ENCODE results near the gene OR4F15.
"Not testable (repeated sequence)": the region's sequence is repeated elsewhere in the genome, so short reads cannot be mapped to it uniquely, and the experiment has no call there.

Gene OR4F15, protein sequence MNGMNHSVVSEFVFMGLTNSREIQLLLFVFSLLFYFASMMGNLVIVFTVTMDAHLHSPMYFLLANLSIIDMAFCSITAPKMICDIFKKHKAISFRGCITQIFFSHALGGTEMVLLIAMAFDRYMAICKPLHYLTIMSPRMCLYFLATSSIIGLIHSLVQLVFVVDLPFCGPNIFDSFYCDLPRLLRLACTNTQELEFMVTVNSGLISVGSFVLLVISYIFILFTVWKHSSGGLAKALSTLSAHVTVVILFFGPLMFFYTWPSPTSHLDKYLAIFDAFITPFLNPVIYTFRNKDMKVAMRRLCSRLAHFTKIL

DNA sequence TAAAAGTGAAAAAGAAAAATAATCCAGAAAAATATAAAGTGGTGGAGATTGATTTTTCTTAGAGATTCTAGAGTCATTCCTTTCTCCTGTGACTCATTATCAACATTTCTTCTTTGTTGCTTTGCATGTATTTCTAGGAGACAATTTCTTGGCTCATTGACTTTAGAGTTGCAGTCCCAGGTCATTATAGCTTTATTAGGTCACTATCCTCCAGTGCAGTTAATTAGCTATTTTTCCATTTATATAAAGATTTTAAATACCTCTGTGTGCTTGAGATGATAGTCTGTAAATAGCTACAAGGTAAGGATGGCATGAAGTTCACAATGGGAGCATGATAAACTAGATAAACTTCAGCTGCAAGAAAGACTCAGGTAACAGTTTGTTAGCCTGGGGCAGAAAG, at the start of gene OR4F15:
Gene OR4F15 (plus strand): TSS at position 301 of the 400 bp plus-strand sequence. CDS start 5,985 bp downstream, outside the sequence.
- DNase-seq (ENCODE audit: low read depth in 2 of 2): no peak

DNA sequence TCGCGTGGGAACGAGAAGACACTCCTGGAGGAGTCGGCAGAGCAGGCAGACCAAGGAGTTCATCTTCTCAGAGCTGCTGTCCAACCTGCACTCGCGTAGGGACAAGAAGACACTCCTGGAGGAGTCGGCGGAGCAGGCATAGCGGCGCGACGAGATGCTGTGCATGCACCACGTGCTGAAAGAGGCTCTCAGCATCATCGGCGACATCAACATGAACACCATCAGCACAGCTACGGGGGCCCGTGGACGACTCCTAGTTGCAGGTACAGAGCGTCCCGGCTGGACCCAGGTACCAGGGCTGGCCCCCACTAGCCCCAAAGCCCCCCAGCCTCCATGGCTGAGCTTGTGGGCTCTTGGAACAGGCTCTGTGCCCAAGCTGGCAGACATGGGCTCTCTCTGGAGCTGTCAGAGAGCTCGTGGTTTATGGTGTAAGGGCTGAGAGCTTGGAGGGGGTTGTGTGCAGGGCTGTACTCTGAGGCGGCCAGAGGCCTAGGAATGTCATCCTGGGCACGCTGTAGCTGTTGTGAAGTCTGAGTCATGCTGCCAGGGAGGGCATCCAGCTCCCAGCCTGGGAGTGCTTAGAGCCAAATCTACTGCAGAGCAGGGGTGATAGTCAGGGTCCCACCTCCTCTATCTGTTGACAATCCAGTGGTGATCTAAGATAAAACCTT, 47.2 kb upstream of the OR4F15 start:
- DNase-seq (ENCODE audit: low read depth in 2 of 2): not testable (repeated sequence)

DNA sequence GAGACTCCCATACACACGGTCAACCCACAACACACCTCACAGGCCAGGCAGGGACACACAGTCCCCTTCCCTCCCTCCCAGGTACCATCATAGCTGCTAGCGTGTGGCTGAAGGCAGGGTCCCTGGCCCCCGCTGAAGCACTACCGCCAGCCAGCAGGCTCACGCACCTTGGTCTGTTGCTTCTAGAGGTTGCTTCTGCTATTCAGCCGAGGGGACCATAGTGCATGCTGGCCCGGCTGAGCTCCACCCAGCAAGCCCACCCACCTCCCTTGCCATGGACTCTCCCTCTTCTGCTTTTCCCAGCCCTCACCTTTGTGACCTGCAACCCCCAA, 46.7 kb upstream of the OR4F15 start:
- not testable (repeated sequence) for DNase-seq (ENCODE audit: low read depth in 2 of 2)

DNA sequence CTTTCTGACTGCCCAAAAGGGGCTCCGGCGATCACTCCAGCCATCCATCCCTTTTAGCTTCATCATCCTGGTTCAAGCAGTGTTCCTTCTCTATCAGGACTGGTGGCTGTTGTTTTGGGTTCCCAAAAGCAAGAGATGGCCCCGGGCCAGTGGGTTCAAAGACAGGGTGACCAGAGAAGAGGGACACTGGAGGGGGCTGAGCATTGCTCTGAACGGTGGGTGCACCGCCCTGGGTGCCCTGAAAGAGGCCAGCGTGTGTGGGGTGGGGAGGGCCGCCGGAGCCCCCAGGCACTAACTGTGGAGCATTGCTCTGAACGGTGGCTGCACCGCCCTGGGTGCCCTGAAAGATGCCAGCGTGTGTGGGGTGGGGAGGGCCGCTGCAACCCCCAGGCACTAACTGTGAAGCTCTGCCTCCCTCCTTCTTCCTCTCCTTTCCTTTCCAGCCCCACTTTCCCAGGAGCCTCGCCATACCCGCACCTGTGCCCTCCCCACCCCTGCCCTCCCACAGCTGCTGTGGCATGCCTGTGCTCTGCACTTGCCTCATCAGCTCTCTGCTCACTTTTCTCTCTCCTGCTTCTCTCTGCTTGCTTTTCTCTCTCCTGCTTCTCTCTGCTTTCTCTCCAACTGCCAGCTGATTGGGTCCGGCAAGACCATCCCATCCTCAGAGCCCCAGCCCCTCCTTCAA, 46.1 kb upstream of the OR4F15 start:
- no peak for DNase-seq (ENCODE audit: low read depth in 2 of 2)

DNA sequence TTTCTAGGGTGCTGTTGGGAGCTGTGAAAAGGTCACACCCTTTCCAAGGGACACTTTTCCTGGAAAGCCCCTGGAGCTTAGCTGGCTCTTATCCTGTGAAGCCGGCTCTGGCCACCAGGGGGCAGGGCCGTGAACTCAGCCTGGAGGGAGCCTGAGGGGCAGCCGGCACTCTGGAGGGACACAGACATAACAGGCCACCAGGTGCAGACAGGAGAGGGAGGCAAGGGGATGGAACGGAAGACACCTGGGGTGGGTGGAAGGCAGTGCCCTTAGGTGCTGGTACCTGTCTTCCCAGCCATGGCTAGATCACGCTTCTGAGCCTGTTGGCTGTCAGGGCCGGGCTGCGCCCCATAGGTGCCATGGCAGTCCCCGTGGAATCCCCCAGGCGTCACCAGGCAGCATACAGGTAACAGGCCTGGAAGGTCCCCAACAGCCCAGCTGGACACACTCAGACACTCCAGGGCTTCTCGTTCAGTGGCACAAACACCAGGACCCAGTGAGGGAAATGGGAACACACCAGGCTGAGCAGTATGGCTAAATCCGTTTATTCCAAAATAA, 44.8 kb upstream of the OR4F15 start:
- DNase-seq (ENCODE audit: low read depth in 2 of 2): not testable (repeated sequence)

DNA sequence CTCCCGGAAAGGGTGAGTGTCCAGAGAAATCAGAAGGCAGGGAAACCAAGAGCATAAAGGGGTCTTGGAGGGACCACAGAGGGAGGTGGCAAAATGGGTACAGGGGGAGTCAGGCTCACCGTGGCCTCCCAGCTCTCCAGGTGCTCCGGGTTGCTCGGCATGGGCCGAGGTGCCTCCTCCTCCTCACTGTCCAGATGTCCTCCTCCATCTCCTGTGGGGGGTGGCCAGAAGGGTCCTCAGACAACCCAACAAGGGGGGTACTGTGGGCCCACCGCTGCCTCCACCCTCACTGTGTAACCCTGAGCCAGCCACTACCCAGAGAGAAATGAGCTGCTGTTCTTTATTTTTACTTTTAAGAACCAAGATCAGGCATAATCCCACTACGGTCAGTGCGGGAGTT, 39.1 kb upstream of the OR4F15 start:
- DNase-seq (ENCODE audit: low read depth in 2 of 2): no peak

DNA sequence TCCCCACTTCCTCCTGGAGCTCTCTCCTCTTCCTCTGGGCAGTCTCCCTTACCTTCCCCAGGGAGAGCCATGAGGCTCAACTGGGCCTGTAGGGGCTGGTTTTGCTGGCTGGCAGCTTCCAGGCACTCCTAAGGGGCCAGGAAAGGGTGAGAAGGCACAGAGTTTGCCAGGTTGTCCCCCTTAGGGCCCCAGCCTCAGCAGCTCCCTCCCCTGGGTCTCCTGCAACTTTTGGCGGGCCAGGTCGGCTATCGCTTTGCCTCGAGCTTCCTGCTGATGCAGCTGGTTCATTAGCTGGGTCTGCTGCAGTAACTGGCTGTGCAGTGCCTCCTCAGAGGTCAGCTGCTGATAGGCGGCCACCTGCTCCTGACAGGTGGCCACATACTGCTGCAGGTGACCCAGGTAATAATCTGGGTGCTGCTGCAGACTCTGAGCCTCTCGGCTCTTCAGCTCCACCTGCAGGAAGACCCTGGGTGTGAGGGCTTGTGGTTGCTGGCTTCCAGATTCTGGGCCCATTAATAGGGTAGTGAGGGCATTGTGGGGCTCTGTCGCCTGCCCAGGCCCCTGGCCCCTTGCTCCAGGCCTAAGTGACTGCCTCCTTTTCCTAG, 38.4 kb upstream of the OR4F15 start:
- DNase-seq (ENCODE audit: low read depth in 2 of 2): no peak

DNA sequence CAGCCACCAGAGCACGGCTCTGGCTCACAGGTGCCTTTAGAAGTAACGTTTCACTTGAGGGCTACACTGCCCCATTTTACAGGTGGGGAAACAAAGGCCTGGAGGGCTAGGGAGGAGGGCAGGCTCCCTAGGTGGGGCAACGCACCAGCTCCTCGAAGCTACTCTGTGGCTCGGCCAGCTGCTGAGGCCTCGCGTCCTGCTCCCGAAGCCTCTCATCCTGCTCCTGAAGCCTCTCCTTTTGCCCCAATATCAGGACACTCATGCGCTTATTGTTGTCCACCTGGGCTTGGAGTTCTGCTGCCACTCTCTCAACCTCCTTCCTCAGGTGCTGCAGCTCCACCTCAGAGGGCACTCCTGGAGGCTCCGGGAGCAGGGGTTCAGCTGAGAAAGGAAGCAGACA, 36.9 kb upstream of the OR4F15 start:
- DNase-seq (ENCODE audit: low read depth in 2 of 2): no peak

DNA sequence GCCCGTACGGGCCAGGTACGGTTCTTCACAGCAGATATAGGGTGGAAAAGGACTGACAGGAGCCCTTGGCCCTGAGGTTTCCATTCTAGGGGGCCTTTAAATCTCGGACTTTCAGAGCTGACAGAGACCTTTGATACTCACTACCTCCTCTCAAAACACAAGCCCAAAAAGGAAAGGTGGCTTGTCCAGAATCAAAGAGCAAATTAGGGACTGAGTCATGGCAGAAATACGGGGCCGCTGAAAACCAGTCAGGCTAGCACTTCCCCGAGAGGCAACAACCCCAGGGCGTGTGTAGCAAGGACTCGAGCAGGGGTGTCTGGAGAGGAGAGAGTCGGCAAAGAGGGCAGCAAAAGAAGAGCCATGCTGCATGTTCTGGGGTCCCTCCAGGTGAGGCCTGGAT, 33.4 kb upstream of the OR4F15 start:
- not testable (repeated sequence) for DNase-seq (ENCODE audit: low read depth in 2 of 2)

DNA sequence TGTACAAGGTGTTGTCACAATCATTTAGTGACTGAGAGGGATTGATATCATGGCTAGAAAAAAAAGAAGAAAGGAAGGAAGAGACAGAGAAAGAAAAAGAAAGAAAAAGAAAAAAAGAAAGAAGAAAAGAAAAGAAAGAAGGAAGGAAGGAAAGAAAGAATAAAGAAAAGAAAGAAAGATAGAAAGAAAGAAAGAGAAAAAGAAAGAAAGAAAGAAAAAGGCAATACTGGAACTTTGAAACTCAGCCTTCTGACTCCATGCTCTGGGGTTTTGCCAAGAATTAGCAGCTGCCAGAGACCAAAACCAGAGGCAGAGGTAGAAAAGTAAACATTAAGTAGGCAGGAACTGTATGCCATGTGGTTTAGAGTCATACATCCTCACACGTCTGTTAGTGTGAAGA, 31.8 kb upstream of the OR4F15 start:
- not testable (repeated sequence) for DNase-seq (ENCODE audit: low read depth in 2 of 2)

DNA sequence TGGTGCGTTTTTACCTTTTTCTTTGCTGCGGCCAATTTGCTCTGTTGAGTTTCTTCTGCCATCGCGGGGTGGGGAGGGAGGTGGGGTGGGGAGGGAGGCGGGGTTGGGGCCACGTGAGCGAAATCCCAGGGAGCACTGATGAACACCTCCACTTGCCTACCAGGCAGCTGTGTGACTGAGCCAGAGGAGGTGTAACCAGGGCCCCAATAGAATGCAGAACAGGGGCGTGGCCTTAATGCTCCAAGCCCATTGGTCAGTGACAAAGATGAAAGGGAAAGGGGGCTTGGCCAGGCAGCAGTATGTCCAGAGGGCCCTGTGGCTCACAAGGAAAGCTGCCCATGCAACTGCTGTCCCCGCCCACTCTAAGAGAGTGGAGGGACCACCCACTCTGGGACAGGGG, 30.1 kb upstream of the OR4F15 start:
- no peak for DNase-seq (ENCODE audit: low read depth in 2 of 2)

DNA sequence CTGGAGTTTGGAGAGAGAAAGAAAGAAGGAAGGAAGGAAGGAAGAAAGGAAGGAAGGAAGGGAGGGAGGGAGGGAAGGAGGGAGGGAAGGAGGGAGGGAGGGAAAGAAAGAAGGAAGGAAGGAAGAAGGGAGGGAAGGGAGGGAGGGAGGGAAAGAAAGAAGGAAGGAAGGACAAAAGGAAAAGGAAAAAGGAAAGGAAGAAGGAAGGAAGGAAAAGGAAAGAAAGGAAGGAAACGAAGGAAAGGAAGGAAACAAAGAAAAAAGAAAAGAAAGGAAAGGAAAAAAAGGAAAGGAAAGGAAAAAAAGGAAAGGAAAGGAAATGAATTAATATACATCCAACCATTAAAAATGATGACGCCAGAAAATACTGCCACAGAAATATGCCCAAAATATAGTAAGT, 27.4 kb upstream of the OR4F15 start:
- no peak for DNase-seq (ENCODE audit: low read depth in 2 of 2)

DNA sequence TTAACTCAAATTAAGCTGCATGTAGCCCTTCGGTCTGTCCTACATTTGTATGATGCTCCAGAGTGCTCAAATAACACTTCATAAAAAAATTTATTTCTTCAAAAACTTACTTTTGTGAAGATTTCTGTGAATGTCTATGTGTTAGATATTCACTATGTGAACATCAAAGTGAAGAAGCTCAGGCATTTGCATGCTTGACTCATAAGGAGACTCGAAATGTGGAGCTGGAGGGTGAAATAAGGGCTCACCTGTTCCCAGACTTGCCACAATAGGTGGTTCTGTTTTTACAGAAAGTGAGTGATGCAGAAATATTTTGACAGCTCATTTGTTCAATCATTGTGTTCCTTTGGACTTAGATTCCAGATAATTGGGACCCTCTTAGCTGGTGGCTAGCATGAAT, 25.6 kb upstream of the OR4F15 start:
- DNase-seq (ENCODE audit: low read depth in 2 of 2): not testable (repeated sequence)

DNA sequence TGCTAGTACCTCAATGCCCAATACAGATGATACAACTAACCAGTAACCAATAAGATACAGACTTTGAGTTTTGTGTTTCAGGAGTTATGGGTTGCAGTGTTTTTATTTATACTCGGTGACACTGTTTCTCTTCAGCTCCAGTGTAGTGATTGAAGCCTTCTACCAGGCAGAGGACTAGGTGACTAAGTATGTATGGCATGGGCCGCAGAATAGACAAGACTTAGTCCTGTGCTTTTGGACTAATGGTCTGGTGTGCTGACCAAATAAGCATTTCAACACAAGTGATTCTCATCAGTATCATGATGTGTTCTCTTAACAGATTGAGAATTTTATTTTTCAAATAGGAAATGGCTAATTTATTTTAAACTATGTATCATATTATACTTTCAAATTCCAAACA, 24.0 kb upstream of the OR4F15 start:
- not testable (repeated sequence) for DNase-seq (ENCODE audit: low read depth in 2 of 2)

DNA sequence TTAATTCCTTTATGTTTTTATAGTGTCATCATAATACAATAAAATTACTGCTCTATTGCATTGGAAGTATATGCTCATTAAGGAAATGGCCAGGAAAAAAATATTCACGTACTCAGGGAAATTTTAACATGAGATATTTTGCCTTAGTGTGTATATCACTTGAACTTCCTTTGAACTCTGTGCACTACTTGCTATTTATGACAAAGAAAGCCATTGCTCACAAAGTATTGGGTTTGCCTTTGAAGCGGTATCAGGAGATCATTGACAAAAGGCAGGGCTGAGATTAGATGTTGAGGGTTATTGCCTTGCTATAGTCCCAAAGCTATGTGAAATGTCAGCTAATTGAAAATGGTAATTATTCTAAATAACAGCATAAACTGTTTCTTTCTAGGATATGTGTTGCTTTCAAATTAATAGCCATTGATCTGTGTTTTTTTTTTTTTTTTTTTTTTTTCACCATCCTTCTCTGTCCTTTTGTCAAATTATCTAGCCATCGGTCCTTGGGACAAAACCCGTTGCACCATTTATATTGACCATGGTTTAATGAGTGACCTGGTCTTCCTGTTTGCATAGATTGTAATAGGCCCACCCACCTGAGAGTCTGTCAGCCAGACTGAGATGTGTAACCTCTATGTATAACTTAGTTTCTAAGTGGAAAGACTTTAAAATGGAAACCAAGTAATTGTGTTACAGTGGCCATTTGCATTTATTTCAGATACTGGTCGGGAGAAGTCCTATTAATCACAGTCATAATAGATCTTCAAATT, 23.3 kb upstream of the OR4F15 start:
- not testable (repeated sequence) for DNase-seq (ENCODE audit: low read depth in 2 of 2)

DNA sequence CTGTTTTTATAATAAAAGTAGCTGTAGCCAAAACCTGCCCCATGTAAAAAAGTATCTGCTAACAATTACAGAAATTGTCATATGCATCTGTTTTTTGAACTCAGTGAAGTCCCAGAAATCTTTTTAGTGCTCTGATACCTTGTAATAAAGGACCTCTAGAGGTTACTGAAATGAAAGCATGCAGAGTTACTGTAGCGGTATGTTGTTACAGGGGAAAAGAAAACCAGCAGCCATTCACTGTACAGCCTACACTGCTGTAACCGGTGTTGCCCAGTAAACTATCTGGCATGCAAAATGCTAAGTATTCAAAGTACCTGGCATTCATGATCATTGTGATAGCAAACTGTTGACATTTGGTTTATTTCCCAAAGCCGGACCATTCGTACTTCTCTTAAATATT, 21.3 kb upstream of the OR4F15 start:
- not testable (repeated sequence) for DNase-seq (ENCODE audit: low read depth in 2 of 2)

DNA sequence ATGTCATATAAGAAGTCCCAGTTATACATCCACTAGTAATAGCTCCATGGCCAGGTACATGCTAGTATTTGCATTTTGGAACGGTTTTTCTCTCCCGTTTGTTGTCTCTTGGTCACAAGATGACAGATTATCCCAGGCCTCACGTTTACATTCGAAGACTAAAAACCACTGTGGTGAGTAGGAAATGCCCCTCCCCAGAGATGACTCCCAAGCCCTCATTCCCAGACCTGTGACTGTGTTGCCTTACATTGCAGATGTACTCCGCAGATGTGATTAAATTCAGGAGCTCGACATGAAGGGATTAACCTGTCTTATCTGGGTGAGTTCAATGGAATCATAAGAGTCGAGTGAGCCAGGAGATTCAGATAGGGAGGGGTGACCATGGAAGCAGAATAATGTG, 18.0 kb upstream of the OR4F15 start:
- not testable (repeated sequence) for DNase-seq (ENCODE audit: low read depth in 2 of 2)

DNA sequence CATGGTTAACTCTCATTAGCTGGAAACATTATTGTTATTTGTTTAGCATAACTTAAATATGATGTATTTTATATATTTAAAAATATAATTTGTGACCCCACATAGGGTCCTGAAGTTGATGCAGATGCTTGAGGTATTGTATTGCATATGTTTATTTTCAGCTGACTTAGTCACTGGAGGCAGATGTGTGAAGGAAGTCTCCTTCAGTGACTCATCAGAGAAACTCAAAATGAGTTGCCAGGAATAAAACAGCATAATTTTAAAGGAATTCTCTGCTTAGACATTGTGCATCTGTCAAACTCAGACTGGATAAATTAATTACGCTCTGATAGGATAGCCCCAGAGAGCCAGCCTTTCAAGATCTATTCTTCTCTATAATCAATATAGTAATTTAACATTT, 16.5 kb upstream of the OR4F15 start:
- peak in 1 of 2 experiments; percentile 43 for DNase-seq (ENCODE audit: low read depth in 2 of 2)

DNA sequence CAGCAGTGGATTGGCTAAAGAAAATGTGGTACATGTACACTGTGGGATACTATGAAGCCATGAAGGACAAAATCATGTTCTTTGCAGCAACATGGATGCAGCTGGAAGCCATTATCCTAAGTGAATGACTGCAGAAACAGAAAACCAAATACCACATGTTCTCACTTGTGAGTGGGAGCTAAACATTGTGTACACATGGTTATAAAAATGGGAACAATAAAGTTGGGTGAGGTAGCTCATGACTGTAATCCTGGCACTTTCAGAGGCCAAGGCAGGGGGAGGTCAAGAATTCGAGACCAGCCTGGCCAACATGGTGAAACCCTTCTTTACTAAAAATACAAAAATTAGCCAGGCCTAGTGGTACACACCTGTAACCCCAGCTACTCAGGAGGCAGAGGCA, 12.3 kb upstream of the OR4F15 start:
- no peak for DNase-seq (ENCODE audit: low read depth in 2 of 2)

DNA sequence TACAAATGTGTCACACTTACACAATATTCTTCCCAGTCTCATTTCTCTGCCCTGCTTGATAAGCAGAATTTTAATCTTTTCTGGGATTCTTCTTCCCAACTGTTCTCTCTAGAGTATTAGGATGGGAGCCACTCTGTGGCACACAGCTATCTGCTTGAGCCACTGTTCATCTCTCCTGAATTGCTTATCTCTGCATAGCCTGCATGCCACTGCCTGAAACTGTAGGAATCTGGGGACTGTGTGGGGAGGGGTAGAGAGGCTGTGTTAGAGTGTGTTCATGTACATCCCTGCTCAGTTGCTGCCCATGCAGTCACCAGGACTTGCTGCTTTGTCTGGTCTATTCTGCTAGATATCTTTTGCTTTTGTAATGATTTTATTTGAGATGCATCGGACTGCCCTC, 11.0 kb upstream of the OR4F15 start:
- no peak for DNase-seq (ENCODE audit: low read depth in 2 of 2)

DNA sequence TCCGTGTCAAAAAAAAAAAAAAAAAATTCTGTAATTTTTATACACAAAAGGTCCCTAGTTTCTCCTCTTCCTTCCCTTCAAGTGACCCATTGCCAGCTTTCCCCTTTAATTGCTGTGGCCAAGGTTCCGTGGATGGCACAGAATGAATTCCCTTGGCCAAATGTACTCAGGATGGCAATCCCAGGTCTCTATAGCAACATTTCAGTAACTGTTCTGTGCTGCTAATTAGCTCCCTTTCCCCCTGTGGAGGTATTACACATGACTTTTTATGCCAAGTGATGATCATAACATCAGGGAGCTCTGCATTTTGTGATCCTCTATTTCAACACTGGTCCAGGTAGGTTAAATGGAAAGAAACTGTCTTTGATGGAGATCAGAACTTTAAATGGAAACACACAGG, 8.8 kb upstream of the OR4F15 start, which contains the start of gene OR4F6:
Gene OR4F6 (plus strand): TSS at position 301 of the 400 bp plus-strand sequence. CDS start 2,211 bp downstream, outside the sequence.
- no peak for DNase-seq (ENCODE audit: low read depth in 2 of 2)

Measured in fibroblast of skin of left biceps (primary cell).